Measurements from ENCODE around the gene LCK.

The LCK gene

DNA sequence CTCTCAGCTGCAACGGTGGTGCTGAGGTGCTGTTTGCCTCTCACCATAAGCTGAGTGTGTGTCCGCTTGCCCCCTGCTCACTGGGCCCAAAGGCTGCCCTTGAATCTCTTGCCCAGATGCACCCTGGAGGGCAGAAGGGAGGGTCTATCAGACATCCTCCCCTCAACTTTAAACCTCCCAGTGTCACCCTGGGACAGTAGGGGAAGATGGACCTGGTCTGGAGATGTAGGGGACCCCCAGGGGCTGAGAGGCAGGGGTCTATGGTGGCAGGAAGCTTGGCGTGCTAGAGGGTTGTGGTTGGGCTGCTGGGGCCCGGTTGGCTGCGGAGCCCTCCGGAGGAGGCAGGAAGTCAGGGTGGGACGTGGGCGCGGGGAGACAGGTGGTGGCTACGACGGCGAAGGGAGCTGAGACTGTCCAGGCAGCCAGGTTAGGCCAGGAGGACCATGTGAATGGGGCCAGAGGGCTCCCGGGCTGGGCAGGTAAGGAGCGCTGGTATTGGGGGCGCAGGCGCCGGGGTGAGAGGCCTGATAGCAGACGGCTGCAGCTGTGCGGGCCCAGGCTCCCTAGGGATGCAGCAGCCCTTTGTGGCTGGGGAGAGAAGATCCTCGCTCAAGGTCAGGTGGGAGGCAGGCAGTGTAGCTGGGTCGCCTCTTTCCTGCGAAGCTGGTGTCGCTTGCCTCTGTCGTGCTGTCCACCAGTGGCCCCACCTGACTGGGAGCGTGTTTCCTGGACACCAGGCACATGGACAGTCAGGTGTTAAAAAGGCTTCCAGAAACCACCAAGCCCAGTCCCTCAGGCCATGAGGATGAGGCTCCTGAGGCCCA is at the start of gene LCK:
Gene LCK, plus strand, starts transcription at position 373 of the 824 bp plus-strand sequence. CDS start 23,065 bp downstream, outside the sequence.
- DNase-seq (ENCODE audit: low spot score), result no peak

GRCh38 chr1:32204943-32205361 is 46.1 kb upstream of the LCK start:
- no peak for DNase-seq (ENCODE audit: low spot score)

DNA sequence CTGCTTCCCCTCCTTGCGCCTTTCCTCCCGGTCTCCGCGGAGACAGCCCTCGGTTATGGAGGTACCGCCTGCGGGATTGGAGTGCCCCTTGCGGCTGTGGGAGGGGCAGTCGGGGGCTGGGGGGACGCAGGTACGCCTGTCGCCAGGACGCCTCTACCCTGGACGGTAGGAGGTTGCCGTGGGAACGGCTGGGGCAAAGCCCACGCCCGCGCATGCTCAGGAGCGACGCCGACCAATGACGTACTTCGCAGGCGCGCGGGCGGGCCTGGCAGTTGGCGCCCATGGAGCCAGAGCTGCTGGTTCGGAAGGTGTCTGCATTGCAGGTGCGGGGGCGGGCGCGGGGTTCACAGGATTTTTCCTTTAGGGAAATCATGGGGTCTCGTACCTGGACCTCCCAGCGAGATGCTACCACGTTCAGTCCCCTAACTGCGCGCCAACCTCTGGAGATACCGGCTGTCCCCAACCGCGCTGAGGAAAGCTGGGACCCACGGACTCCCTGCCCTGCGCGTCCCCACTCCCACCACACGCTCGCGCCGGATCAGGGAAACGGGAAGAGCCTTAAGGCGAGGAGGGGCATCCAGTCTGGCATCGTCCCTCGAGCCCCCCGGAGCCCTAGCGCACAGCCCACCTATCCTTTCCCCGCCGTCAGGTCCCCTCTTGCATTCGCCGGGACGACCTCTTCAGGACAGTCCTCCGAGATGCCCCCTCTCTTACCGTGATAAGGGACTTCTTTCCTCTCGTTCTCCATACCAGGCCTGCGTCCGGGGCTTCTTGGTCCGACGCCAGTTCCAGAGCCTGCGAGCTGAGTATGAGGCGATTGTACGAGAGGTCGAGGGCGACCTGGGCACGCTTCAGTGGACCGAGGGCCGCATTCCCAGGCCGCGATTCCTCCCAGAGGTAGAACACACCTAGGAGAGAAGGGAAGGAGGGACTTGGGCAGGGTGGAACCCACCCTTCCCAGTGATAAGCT is 45.4 kb upstream of the LCK start, which contains the start of gene IQCC:
Gene IQCC, plus strand, starts transcription at position 271 of the 970 bp plus-strand sequence. Its CDS starts 11 bp downstream, at position 282.
- DNase-seq (ENCODE audit: low spot score), result peak; percentile 93

GRCh38 chr1:32208469-32208868 is 42.6 kb upstream of the LCK start:
- no peak for DNase-seq (ENCODE audit: low spot score)

GRCh38 chr1:32208891-32209328 is 42.2 kb upstream of the LCK start, which contains the start of gene DCDC2B:
Gene DCDC2B, plus strand, starts transcription at chr1:32209089. Its CDS starts 5 bp downstream, at chr1:32209094.
- DNase-seq (ENCODE audit: low spot score), result no peak

GRCh38 chr1:32215629-32216480 is 35.2 kb upstream of the LCK start:
- peak; percentile 79 for DNase-seq (ENCODE audit: low spot score)

- DNase-seq (ENCODE audit: low spot score), result no peak
Measured at GRCh38 chr1:32216566-32216965, 34.5 kb upstream of the LCK start.

DNA sequence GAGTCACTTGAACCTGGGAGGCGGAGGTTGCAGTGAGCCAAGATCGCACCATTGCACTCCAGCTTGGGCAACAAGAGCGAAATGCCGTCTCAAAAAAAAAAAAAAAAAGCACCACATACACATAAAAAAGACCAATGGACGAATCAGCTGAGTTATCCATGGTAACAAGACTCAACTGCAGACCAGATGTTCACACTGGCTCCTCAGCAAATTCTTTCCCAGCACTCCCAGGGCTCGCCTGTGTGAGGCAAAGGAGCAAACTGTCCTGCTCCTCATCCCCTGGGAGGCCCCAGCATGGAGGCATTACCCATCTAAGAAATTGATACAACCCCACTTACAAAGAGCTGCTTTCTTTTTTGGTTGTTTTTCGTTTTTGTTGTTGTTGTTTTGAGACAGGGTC is 32.0 kb upstream of the LCK start:
- DNase-seq (ENCODE audit: low spot score), result no peak

DNA sequence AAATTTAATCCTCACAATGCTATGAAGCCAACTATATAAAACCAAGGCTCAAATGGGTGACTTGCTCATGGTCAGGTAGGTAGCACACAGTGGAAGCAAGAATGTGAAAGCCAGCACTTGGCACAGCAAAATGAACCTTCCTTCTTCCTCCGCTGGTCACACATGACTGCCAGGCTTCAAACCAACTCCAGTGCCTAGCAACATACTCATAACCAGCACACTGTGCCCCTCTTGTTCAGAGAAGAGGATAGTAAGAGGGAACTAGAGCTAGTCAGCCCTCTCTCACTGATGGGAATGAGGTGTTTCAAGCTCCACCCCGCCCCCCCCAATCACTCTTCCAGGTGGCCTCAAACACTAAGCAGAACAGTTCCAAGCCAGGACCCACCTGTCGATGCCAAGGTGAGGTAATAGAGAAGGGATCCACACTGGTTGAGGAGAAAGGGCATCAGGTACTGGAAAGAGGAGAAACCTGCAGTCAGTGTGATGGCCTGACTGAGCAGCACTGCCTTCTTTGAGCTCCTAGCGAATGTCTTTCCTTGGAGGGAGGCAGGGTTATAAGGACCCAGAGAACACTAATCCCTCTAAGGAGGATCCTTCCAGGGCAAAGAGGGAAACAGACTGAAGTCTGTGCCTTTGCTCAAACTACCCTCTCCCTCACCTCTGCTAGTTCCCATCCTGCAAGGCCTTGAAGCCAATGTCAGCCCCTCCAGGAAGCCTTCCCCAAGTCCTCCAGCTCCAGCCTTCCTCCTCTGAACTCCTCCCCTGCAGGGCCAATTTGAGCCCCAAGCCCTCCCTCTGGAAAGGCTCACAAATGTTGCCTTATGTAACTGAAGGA is 30.1 kb upstream of the LCK start:
- DNase-seq (ENCODE audit: low spot score), result no peak

- no peak for DNase-seq (ENCODE audit: low spot score)
Measured at GRCh38 chr1:32221581-32221979, 29.5 kb upstream of the LCK start.

DNA sequence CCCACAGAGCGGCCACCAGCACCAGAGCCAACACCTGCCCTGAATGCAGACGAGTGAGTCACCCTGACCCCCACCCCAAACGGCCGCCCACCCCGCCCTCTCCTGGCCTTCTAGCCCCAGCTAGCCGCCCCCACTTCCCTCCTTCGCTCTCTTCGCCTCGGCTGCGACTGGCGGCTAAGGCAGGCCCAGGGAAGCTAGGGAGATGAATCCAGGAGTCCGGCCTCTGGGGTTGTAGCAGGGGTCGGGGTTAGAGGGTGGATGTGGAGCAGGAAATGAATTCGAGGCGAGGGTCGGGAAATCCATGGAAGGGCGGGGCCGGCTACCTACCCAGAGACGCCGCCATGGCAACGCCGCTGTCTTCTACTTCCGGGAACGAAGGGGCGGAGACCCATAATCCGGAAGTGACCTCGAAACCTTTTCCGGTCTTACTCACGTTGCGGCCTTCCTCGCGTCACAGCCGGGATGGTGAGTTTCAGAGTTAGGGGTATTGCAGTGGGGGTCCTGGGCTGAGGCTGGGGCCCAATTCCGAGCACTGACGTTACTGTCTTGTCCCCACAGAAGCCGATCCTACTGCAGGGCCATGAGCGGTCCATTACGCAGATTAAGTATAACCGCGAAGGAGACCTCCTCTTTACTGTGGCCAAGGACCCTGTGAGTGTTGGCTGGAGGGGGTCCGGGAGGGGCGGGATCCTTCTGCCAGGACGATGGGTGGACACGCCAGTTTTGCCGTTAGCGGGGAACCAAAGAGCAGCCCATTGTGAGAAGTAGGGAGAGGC is 28.9 kb upstream of the LCK start, which contains the start of the genes EIF3I and TMEM234:
Gene EIF3I, plus strand, starts transcription at position 428 of the 776 bp plus-strand sequence. Its CDS starts 35 bp downstream, at position 463.
Gene TMEM234, minus strand, starts transcription at position 374 of the 776 bp plus-strand sequence. Its CDS starts 31 bp downstream, at position 343.
- peak; percentile 92 for DNase-seq (ENCODE audit: low spot score)

- DNase-seq (ENCODE audit: low spot score), result no peak
Measured at GRCh38 chr1:32223683-32224082, 27.4 kb upstream of the LCK start.

- DNase-seq (ENCODE audit: low spot score), result no peak
Measured at GRCh38 chr1:32224285-32224684, 26.8 kb upstream of the LCK start.

GRCh38 chr1:32228771-32229170 is 22.3 kb upstream of the LCK start:
- DNase-seq (ENCODE audit: low spot score), result no peak

GRCh38 chr1:32231843-32232432 is 19.1 kb upstream of the LCK start:
- no peak for DNase-seq (ENCODE audit: low spot score)

GRCh38 chr1:32232558-32233304 is 18.3 kb upstream of the LCK start:
- no peak for DNase-seq (ENCODE audit: low spot score)

GRCh38 chr1:32234792-32235191 is 16.3 kb upstream of the LCK start:
- DNase-seq (ENCODE audit: low spot score), result no peak

- no peak for DNase-seq (ENCODE audit: low spot score)
Measured at GRCh38 chr1:32239337-32239736, 11.7 kb upstream of the LCK start.
